Esophagus muscularis mucosa (tissue), 3 donors: ENCODE data around the gene RAB4A.

Source experiments
- CTCF ChIP-seq, 3 experiments: fragments of 200-600 bp in 2 of 3; fragments of 450-650 bp in 1 of 3; sonication (generic) in 2 of 3; IDR thresholded peaks; one replicate each; pipeline ENCODE4 v1.5.1; 2017 to 2019; ENCODE audit warnings: antibody characterized with exemption in 3 of 3, mild to moderate bottlenecking in 2 of 3, moderate library complexity in 1 of 3
- POLR2A ChIP-seq: fragments of 450-650 bp; IDR thresholded peaks from one replicate; pipeline ENCODE4 v1.6.1; 2017; ENCODE audit warnings: antibody characterized with exemption, moderate library complexity, mild to moderate bottlenecking, low read depth

GRCh38 chr1:229222081-229222480 lies 48.8 kb upstream of the RAB4A start:
- no peak for TF ChIP-seq CTCF (IDR thresholded peaks at IDR 0.05)
- no peak for TF ChIP-seq POLR2A
